ENCODE results near the gene PROCA1. TPM values are rescaled to one million over a fixed set of nuclear protein-coding genes. Genes with fewer than 3 reads are reported as not detected.

PROCA1 gene
- total and polyA plus RNA-seq, 2 of the 13 experiments (the other 11 are each of a cell fraction or from before 2014, with no cell fraction given): 0.73 to 1.5 TPM

DNA sequence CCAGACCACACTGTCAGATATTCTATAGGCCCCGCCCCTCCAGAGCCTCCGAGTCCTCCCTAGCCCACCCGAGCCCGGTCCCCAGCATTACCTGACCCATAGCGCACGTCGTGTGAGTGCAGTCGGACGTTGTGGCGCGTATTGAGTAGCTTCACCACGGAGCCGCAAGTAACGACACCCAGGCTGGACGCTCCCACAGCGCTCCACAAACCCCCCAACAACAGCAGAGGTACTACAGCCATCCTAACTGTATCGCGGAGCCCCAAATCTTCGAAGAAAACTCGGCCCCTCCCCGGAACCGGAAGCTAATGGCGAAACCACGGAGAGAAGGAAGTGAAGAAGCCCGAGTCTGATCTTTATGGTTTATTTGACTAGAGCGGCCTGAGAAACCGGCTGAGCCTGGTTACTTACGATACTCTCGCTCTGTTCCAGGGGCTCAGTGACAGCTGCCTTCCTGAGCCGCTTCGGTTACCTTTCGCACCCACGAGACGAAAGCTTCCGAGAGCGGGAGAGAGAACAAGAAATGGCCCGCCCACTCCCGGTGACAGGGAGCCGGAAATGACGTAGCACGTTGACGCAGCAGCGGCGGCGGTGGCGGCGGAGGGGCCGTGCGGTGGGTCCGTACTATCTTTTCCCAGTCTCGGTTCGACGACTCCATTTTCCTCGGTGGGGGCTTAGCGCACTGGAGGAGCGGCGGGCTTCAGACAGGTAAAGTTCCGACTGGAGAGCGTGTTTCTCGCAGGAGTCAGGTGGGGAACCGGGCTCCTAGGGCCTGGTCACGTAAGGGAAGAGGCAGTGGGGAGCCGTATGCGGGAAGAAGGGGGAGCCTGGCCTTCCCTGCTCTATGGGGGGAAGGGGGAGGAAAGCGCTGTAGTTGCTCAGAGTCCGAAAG is 49.8 kb downstream of the PROCA1 start, which contains the start of the genes SDF2 and SUPT6H (continued):
- TF ChIP-seq, protein P1, sequence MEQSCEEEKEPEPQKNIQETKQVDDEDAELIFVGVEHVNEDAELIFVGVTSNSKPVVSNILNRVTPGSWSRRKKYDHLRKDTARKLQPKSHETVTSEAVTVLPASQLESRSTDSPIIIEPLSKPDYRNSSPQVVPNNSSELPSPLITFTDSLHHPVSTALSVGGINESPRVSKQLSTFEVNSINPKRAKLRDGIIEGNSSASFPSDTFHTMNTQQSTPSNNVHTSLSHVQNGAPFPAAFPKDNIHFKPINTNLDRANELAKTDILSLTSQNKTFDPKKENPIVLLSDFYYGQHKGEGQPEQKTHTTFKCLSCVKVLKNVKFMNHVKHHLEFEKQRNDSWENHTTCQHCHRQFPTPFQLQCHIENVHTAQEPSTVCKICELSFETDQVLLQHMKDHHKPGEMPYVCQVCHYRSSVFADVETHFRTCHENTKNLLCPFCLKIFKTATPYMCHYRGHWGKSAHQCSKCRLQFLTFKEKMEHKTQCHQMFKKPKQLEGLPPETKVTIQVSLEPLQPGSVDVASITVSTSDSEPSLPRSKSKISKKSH (CRISPR knock-in tag; IDR thresholded peaks at IDR 0.05; ENCODE audit: borderline replicate concordance): no peak; the same call in 1 of the 2 replicates
- TF ChIP-seq THAP11 (CRISPR knock-in tag; IDR thresholded peaks at IDR 0.05) (peak; percentile 92), RFX1 (IDR thresholded peaks at IDR 0.05) (no peak), ATF6 (CRISPR knock-in tag; conservative IDR thresholded peaks at IDR 0.05) (no peak; the same call in 1 of the 2 replicates), MLXIP (CRISPR knock-in tag; IDR thresholded peaks at IDR 0.05; ENCODE audit: borderline replicate concordance) (no peak), ISX (CRISPR knock-in tag; conservative IDR thresholded peaks at IDR 0.05) (no peak), XRCC5 (optimal IDR thresholded peaks at IDR 0.05; ENCODE audit: low read length) (no peak), KDM3A (CRISPR knock-in tag; IDR thresholded peaks at IDR 0.05; ENCODE audit: low read depth) (no peak), ZNF207 (IDR thresholded peaks at IDR 0.05; ENCODE audit: borderline replicate concordance) (no peak), TOPORS (CRISPR knock-in tag; IDR thresholded peaks at IDR 0.05) (no peak), ZFP91 (CRISPR knock-in tag; IDR thresholded peaks at IDR 0.05; ENCODE audit: borderline replicate concordance) (peak; percentile 75), CCAR2 (optimal IDR thresholded peaks at IDR 0.05; ENCODE audit: low read depth, low read length) (no peak), MTF2 (CRISPR knock-in tag; IDR thresholded peaks at IDR 0.05; ENCODE audit: borderline replicate concordance) (peak; percentile 41; the same call in 1 of the 2 replicates), ZMYM3 (CRISPR knock-in tag; IDR thresholded peaks at IDR 0.05) (no peak), ZNF850 (CRISPR knock-in tag; conservative IDR thresholded peaks at IDR 0.05) (peak; percentile 66; the same call in 1 of the 2 replicates), MYNN (CRISPR knock-in tag; IDR thresholded peaks at IDR 0.05; ENCODE audit: low read depth) (no peak), ZNF124 (CRISPR knock-in tag; IDR thresholded peaks at IDR 0.05) (0 out of 2 replicates have a peak, but pooled peaks have one; percentile 38), FOXA1 (IDR thresholded peaks at IDR 0.05) (no peak), FOXA1 (CRISPR knock-in tag; IDR thresholded peaks at IDR 0.05) (peak; percentile 40; the same call in 1 of the 2 replicates), REXO4 (CRISPR knock-in tag; IDR thresholded peaks at IDR 0.05; ENCODE audit: borderline replicate concordance) (no peak)
- TF ChIP-seq, protein P2, sequence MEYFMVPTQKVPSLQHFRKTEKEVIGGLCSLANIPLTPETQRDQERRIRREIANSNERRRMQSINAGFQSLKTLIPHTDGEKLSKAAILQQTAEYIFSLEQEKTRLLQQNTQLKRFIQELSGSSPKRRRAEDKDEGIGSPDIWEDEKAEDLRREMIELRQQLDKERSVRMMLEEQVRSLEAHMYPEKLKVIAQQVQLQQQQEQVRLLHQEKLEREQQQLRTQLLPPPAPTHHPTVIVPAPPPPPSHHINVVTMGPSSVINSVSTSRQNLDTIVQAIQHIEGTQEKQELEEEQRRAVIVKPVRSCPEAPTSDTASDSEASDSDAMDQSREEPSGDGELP (IDR thresholded peaks at IDR 0.05; ENCODE audit: borderline replicate concordance, low read depth): no peak

All from HepG2 (cell line).